Parathyroid adenoma (tissue), 2 donors: Measurements from ENCODE around the gene PGP.
A peak's percentile ranks its signal among the peaks of the same experiment; 100 is the strongest.

Experiments
- H2AFZ ChIP-seq: fragments of 300-600 bp; sonication (generic); one replicate; pipeline ENCODE4 v1.7.0; 2017; ENCODE audit warnings: antibody characterized with exemption, mild to moderate bottlenecking
- H3K27ac ChIP-seq: fragments of 300-600 bp; sonication (generic); one replicate; pipeline ENCODE4 v1.7.0; 2017
- H3K27me3 ChIP-seq: fragments of 300-600 bp; sonication (generic); one replicate; pipeline ENCODE4 v1.7.0; 2017; ENCODE audit warnings: low read length; ENCODE audit not compliant: control insufficient read depth, insufficient read depth
- H3K36me3 ChIP-seq: fragments of 300-600 bp; sonication (generic); one replicate; pipeline ENCODE4 v1.7.0; 2017; ENCODE audit warnings: low read length; ENCODE audit not compliant: control insufficient read depth, insufficient read depth
- H3K4me1 ChIP-seq: fragments of 300-600 bp; sonication (generic); one replicate; pipeline ENCODE4 v1.7.0; 2017; ENCODE audit warnings: control low read depth
- H3K4me2 ChIP-seq: fragments of 300-600 bp; sonication (generic); one replicate; pipeline ENCODE4 v1.7.0; 2017; ENCODE audit warnings: low read length
- H3K4me3 ChIP-seq: fragments of 300-600 bp; sonication (generic); one replicate; pipeline ENCODE4 v1.7.0; 2017; ENCODE audit warnings: low read depth, low read length
- H3K79me2 ChIP-seq: fragments of 300-600 bp; sonication (generic); one replicate; pipeline ENCODE4 v1.7.0; 2017; ENCODE audit warnings: control low read depth
- H3K9ac ChIP-seq: fragments of 300-600 bp; sonication (generic); one replicate; pipeline ENCODE4 v1.7.0; 2017; ENCODE audit warnings: mild to moderate bottlenecking
- H3K9me3 ChIP-seq: fragments of 300-600 bp; sonication (generic); one replicate; pipeline ENCODE4 v1.7.0; 2017; ENCODE audit warnings: low read length; ENCODE audit not compliant: control insufficient read depth
- CTCF ChIP-seq: fragments of 300-600 bp; sonication (generic); IDR thresholded peaks from one replicate; pipeline ENCODE4 v1.7.0; 2017; ENCODE audit warnings: antibody characterized with exemption, mild to moderate bottlenecking
- donor health status: primary hyperparathyroidism.

Gene PGP

GRCh38 chr16:2237493-2238149 is 23.0 kb upstream of the PGP start:
- Histone ChIP-seq H3K4me2 (no peak overlapping the region), H3K36me3 (no peaks in the 10 kb centered on the region), H3K79me2 (no peaks in the 10 kb centered on the region), H3K27me3 (no peaks in the 10 kb centered on the region), H3K27ac (no peak overlapping the region), H2AFZ (no peak overlapping the region), H3K9ac (no peak overlapping the region), H3K4me1 (no peaks in the 10 kb centered on the region), H3K4me3 (no peak overlapping the region), H3K9me3 (no peaks in the 10 kb centered on the region)
- no peak for TF ChIP-seq CTCF

DNA sequence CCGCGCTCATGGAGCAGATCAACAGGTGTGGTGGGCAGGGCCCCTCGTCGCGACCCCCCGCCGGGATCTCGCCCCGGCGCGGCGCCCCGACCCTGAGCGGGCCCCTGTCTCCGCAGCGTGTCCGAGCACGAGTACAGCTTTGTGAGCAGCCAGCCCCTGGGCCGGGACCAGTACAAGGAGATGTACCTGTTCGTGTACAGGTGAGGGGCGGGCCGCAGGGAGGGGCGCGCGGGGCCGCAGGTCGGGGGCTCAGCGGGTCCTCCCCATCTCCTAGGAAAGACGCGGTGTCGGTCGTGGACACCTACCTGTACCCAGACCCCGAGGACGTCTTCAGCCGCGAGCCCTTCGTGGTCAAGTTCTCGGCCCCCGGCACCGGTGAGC is 22.5 kb upstream of the PGP start:
- H3K9me3 ChIP-seq, result no peaks in the 10 kb centered on the region
- H3K79me2 ChIP-seq, result no peaks in the 10 kb centered on the region
- no peak overlapping the region for H3K4me3 ChIP-seq
- no peak for TF ChIP-seq CTCF
- H2AFZ ChIP-seq, result no peak overlapping the region
- H3K4me1 ChIP-seq, result no peaks in the 10 kb centered on the region
- no peak overlapping the region for H3K27ac ChIP-seq
- H3K4me2 ChIP-seq, result peak overlapping the region; percentile 47
- H3K9ac ChIP-seq, result no peak overlapping the region
- H3K36me3 ChIP-seq, result no peaks in the 10 kb centered on the region
- no peaks in the 10 kb centered on the region for H3K27me3 ChIP-seq

- Histone ChIP-seq H3K36me3 (no peaks in the 10 kb centered on the region), H3K4me2 (peak within 1 kb of the TSS; percentile 47), H3K9ac (no peak within 1 kb of the TSS), H3K4me1 (no peaks in the 10 kb centered on the region), H3K27ac (no peak within 1 kb of the TSS), H3K27me3 (no peaks in the 10 kb centered on the region), H3K9me3 (no peaks in the 10 kb centered on the region), H3K4me3 (no peak within 1 kb of the TSS), H3K79me2 (no peaks in the 10 kb centered on the region), H2AFZ (no peak within 1 kb of the TSS)
- no peak for TF ChIP-seq CTCF
These were observed 21.9 kb upstream of the PGP start, which contains the start of gene DNASE1L2 for GRCh38 chr16:2236337-2237101. Gene DNASE1L2, plus strand, starts transcription at chr16:2236444. Its CDS starts 373 bp downstream, at chr16:2236817.

GRCh38 chr16:2235695-2236336 is 21.2 kb upstream of the PGP start:
- Histone ChIP-seq H3K9ac (no peak overlapping the region), H3K4me2 (no peak overlapping the region), H2AFZ (no peak overlapping the region), H3K4me3 (no peak overlapping the region), H3K9me3 (no peaks in the 10 kb centered on the region), H3K79me2 (no peaks in the 10 kb centered on the region), H3K27ac (no peak overlapping the region), H3K27me3 (no peaks in the 10 kb centered on the region), H3K4me1 (no peaks in the 10 kb centered on the region), H3K36me3 (no peaks in the 10 kb centered on the region)
- TF ChIP-seq CTCF, result no peak
